A673 (cell line): Measurements from ENCODE around the gene TBL1X. TPM values are rescaled to one million over a fixed set of nuclear protein-coding genes. Genes with fewer than 3 reads are reported as not detected.

Experiments used
- BruUV-seq: library from RNA; stranded (reverse); fragments of 400-500 nt; replicated peaks from 2 replicates; lab custom pipeline; 2021; lab: Mats Ljungman, UMichigan
- CTCF ChIA-PET: fragments of 300-600 bp; sonication (Branson Sonifier 250); formaldehyde crosslinking; loops from one replicate; lab custom pipeline; 2022; ENCODE audit warnings: antibody characterized with exemption; lab: Charles Lee
- POLR2A ChIA-PET: fragments of 300-600 bp; sonication (Branson Sonifier 250); formaldehyde crosslinking; loops from one replicate; lab custom pipeline; 2022; ENCODE audit warnings: antibody characterized with exemption; ENCODE audit not compliant: low non-redundant PET; lab: Charles Lee
- DNase-seq: peaks from one replicate; pipeline ENCODE4 v3.0.0-alpha.2; 2015; ENCODE audit warnings: low spot score
- H3K27ac ChIP-seq: fragments of 200-600 bp; sonication (generic); 2 replicates; pipeline ENCODE4 v1.5.1; 2016; ENCODE audit warnings: mixed run types, low read depth, mild to moderate bottlenecking, mixed read lengths, antibody characterized with exemption, low read length; ENCODE audit not compliant: poor library complexity, severe bottlenecking
- H3K27me3 ChIP-seq: fragments of 200-600 bp; sonication (generic); replicated peaks from 2 replicates; pipeline ENCODE4 v1.6.1; 2017; ENCODE audit warnings: mixed run types, low read depth, mild to moderate bottlenecking, mixed read lengths, antibody characterized with exemption, low read length; ENCODE audit not compliant: insufficient read depth, poor library complexity
- H3K36me3 ChIP-seq: fragments of 200-600 bp; sonication (generic); 2 replicates; pipeline ENCODE4 v1.6.1; 2016; ENCODE audit warnings: mixed run types, mild to moderate bottlenecking, mixed read lengths, antibody characterized with exemption, low read length; ENCODE audit not compliant: insufficient read depth, poor library complexity, severe bottlenecking
- H3K4me1 ChIP-seq: fragments of 200-600 bp; sonication (generic); 2 replicates; pipeline ENCODE4 v1.6.1; 2017; ENCODE audit warnings: mixed run types, mild to moderate bottlenecking, mixed read lengths, antibody characterized with exemption, low read length; ENCODE audit not compliant: insufficient read depth, poor library complexity, severe bottlenecking
- H3K4me3 ChIP-seq: fragments of 200-600 bp; sonication (generic); 2 replicates; pipeline ENCODE4 v1.5.1; 2016; ENCODE audit warnings: low read depth, mixed run types, mild to moderate bottlenecking, mixed read lengths, low read length; ENCODE audit not compliant: poor library complexity, severe bottlenecking
- H3K9me3 ChIP-seq: fragments of 200-600 bp; sonication (generic); 2 replicates; pipeline ENCODE4 v1.6.1; 2016; ENCODE audit warnings: mixed run types, low read depth, mild to moderate bottlenecking, mixed read lengths, antibody characterized with exemption, low read length; ENCODE audit not compliant: poor library complexity, severe bottlenecking
- CTCF ChIP-seq: fragments of 300-800, 200-600 bp; sonication (generic); conservative IDR thresholded peaks from 2 replicates; pipeline ENCODE4 v1.5.1; 2017; ENCODE audit warnings: low read depth, mild to moderate bottlenecking, antibody characterized with exemption, low read length, moderate library complexity, mixed read lengths
- EZH2 ChIP-seq: fragments of 200-600 bp; sonication (generic); IDR thresholded peaks from 2 replicates; pipeline ENCODE4 v1.6.1; 2017; ENCODE audit warnings: borderline replicate concordance, low read depth, mild to moderate bottlenecking, mixed read lengths, antibody characterized with exemption, low read length; ENCODE audit not compliant: poor library complexity, severe bottlenecking
- intact Hi-C: fragments of 100-400 bp; cut with micrococcal nuclease; formaldehyde crosslinking; loops from one replicate; pipeline ENCODE4 v1.10.0; 2022; ENCODE audit not compliant: unreplicated experiment
- total RNA-seq: library from RNA; stranded (reverse); gene quantifications from 2 replicates; pipeline ENCODE4 v1.2.3, GENCODE V29; 2021

Gene TBL1X
- total RNA-seq, 1 experiment from 2014 or later: 26.9 TPM

GRCh38 chrX:9515973-9516538 is 51.2 kb downstream of the TBL1X start:
- DNase-seq: no peak
- H3K4me1 ChIP-seq: no peaks in the 10 kb centered on the region
- BruUV-seq: no TSS peak
- no peak overlapping the region for H3K27ac ChIP-seq
- no peak overlapping the region for H3K4me3 ChIP-seq
- intact Hi-C loops: no loop called here
- ChIA-PET POLR2A (no interaction called here), CTCF (no interaction called here)
- H3K36me3 ChIP-seq: no peaks in the 10 kb centered on the region
- no peaks in the 10 kb centered on the region for H3K27me3 ChIP-seq
- no peaks in the 10 kb centered on the region for H3K9me3 ChIP-seq
- TF ChIP-seq CTCF (no peak), EZH2 (no peak)

- intact Hi-C loops: no loop called here
- Histone ChIP-seq H3K27me3 (no peaks in the 10 kb centered on the region), H3K36me3 (no peaks in the 10 kb centered on the region), H3K9me3 (no peaks in the 10 kb centered on the region), H3K4me1 (no peaks in the 10 kb centered on the region), H3K27ac (no peak overlapping the region), H3K4me3 (no peak overlapping the region)
- BruUV-seq: no TSS peak
- no peak for DNase-seq
- ChIA-PET POLR2A (no interaction called here), CTCF (no interaction called here)
- TF ChIP-seq CTCF: no peak
Measured at GRCh38 chrX:9516635-9517034, 51.8 kb downstream of the TBL1X start.

GRCh38 chrX:9518051-9518450 is 53.2 kb downstream of the TBL1X start:
- ChIA-PET POLR2A (no interaction called here), CTCF (no interaction called here)
- no TSS peak for BruUV-seq
- H3K27me3 ChIP-seq: no peaks in the 10 kb centered on the region
- no peaks in the 10 kb centered on the region for H3K4me1 ChIP-seq
- intact Hi-C loops: no loop called here
- H3K36me3 ChIP-seq: no peaks in the 10 kb centered on the region
- no peaks in the 10 kb centered on the region for H3K9me3 ChIP-seq
- H3K27ac ChIP-seq: no peak overlapping the region
- no peak for DNase-seq
- H3K4me3 ChIP-seq: no peak overlapping the region
- TF ChIP-seq CTCF (no peak), EZH2 (no peak)
